Activated CD4-positive, alpha-beta T cell treated with anti-CD3 and anti-CD28 coated beads, Interleukin-2, amount 50 U/mL, for 24 hours (primary cell): ENCODE data around the gene ZNF503.

Source experiments
- DNase-seq, 2 donors: peaks; one replicate each; pipeline ENCODE4 v3.0.0-alpha.2; 2020; ENCODE audit warnings: low read depth in 1 of 2, low spot score in 1 of 2

ZNF503 gene, protein sequence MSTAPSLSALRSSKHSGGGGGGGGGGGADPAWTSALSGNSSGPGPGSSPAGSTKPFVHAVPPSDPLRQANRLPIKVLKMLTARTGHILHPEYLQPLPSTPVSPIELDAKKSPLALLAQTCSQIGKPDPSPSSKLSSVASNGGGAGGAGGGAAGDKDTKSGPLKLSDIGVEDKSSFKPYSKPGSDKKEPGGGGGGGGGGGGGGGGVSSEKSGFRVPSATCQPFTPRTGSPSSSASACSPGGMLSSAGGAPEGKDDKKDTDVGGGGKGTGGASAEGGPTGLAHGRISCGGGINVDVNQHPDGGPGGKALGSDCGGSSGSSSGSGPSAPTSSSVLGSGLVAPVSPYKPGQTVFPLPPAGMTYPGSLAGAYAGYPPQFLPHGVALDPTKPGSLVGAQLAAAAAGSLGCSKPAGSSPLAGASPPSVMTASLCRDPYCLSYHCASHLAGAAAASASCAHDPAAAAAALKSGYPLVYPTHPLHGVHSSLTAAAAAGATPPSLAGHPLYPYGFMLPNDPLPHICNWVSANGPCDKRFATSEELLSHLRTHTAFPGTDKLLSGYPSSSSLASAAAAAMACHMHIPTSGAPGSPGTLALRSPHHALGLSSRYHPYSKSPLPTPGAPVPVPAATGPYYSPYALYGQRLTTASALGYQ

DNA sequence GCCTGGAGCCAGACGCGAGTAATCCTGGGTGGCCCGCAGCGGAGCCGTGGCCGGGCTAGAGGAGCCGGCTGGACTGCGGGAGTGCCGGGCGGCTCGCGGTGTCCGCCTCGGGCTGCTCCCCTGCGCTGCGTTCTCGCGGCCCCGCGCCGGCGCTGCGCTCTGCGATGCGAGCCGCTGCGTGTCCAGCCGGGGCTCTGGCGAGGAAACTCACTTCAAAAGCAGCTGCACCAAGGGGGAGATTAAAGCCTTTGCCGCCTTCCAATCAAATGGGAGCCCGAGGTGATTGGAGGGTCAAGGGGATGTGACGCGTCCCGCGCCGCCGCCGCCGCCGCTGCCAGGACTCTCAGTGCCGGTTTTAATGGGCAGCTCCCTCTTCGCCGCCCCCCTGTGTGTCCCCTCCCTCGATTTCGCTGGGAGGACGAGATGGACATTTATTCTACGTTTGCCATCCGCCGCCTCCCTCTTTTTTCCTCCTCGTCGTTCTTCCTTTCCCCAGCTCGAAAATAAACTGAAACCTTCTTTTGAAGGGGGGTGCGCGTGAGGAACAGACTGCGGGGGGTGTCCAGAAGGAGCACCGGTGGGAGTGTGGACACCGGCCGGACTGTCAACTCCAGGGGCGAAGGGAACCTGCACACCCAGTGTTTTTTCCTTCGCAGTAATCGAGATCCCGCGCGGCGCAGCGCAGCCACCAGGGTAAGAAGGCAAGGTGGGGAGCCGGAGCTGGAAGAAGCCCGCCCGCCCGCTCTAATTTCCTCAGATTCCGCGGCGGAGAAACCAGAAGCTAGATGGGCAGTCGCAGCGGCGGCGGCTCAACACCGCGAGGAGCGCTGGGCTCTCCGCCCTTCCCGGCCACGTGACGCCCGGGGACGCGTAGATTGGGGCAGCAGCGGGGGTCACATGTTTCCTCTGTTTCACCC lies at the start of gene ZNF503:
ZNF503 (minus strand) TSS at position 196 of the 917 bp plus-strand sequence. CDS start 345 bp downstream, outside the sequence.
- no peak for DNase-seq

DNA sequence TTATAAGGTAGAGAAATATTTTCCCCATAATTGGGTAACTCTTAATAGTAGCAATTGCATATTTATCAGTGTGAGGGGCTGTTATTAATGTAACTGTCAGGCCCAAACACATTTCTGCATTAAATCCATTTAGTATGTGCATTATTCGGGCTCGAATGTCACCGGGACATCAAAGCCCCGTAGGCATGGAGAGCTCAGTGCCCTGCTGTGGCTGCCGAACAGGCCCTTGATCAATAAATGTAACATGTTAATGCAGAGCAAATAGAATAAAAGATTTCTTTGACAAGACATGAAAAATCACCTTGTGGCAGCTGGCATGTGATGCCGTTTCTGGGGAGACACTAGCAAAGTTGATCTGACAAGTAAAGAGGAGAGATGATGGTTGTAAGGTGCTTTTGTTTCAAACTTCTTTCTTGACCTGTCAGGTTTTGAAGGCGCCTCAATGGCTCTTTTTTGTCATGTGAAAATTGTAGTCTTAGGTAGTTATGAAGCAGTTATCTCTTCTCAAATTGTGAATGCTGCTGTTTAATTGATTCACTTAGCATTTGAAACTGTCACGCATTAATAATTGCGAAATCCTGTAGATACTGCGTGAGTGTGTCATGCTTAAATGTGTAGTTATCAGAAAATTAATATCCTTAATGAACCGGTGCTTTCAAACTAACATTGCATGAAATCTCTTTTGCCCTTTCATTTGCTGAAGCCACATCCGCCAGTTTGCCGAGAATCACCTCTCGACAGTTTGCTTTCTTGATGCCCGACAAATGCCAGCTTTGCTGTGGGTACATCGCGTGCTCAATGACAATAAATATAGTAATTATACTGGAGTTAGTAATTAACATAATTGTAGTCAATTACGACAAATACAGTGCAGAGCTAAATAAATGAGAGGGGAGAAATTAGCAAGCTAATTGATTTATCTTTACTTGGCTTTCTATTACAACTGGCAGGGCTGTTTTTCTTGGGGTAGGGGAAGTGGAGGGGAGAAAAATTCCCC lies 49.4 kb upstream of the ZNF503 start:
- DNase-seq = no peak

DNA sequence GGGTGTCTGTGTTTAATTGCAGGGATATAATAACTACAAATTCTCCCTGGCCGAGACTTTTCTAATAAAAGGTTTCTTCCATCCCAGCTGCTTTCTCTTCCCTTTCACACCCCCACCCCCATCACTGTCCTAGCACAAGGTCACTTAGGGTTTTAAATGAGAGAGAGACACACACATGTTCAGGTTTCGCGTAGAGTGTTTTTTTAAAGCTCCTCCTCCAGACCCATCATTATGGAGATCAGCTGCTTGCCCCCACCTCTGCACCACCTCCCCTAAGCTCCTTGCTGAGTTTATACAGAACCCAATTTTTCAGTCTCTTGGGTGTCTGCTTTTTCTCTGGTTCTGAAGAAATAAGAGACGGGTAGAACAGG lies 48.5 kb upstream of the ZNF503 start:
- DNase-seq = no peak

DNA sequence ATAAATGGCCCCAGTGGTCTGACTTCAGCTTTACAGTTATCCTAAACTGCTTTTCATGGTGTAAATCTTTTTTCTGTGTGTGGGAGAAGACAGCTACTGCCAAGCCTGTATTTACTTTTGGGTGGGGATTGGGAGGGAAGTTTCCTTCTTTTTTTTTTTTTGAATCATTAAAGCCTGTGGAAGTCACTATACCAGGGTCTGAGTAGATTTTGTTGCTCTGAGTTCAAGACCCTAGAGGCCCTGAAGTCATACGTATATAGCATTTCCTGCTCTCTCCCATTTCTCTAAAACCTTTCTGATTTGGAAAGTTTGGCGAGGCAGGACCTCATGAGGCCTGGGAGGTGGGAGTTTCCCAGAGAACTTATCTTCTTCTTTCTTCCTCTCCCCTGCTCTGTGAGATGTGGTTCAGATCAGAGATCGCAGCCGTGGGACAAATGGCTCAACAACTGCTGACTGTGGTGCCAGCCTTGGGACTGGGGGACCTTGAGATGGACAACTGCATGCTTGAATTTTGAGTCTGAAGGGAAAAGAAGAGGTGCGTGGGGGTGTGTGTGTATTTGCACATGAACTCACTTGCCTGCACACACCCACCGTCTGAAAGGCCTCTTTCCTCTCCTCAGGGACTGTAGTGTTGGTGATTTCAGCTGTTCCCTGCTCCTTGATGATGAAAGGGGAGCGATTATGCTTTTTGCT lies 48.0 kb upstream of the ZNF503 start:
- DNase-seq = no peak

DNA sequence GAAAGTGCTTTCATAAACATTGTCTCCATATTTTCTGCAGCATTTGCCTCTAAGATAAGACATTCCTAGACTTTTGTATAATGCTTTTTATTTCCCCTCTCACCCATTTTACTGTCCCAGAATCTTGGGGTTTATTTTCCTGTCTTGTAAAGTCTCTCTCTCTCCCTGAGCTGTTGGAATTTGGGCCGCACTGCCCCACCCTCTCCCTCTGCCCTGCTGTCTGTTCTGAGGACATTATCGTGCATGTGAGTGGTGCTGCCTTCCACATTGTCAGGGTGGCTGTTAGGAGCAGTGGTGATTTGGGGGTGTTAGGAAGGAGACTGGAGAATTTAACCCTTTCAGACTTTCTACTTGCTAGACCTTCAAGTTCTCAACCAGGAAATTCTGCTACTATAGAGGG lies 46.6 kb upstream of the ZNF503 start:
- DNase-seq = no peak

DNA sequence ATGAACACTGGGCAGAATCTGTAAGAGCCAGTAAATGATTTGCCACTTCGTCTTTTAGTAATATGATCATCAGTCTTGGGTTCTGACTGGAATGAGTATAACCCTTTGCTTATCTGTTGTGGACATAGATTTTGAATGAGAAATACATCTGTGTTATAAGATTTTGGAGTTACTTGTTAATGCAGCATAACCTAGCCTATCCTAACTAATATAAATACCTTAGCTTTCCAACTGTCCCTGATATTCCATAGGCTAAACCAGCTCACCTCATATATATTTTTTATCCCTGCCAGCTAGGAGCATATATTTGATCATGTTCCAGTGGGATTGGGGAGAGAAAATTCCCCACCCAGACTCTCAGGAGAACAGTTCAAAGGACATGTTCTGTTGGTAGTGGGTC lies 44.9 kb upstream of the ZNF503 start:
- DNase-seq = no peak

DNA sequence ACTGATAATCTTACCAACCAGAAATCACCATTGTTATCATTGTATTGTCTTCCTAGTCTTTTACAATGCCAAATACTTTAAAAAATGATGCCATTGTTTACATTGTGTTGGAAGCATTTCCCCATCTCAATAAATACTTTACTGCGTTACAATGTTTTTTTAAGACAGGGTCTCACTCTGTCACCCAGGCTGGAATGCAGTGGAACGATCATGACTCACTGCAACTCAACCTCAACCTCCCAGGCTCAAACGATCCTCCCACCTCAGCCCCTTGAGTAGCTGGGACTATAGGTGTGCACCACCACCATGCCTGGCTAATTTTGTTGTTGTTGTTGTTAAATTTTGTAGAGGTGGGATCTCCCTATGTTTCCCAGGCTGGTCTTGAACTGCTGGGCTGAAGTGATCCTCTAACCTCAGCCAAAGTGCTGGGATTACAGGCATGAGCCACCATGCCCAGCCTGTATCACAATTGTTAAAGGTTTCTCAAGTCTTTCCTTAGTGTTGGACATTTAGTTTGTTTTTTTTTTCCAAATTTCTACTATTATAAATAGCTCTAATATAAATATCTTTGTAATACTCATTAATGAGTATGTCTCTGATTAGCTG lies 43.3 kb upstream of the ZNF503 start:
- no peak for DNase-seq

DNA sequence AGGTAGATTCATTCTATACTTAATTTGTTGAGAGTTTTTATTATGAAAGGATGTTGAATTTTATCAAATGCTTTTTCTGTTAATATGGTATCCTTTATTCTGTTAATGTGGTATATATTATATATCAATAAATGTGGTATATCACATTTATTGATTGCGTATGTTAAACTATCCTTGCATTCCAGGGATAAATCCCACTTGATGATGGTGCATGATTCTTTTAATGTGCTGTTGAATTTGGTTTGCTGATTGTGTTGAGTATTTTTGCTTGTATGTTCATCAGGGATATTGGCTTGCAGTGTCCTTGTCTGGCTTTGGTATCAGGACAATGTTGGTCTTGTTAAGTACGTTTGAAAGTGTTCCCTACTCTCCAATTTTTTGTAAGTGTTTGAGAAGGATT lies 41.8 kb upstream of the ZNF503 start:
- DNase-seq = no peak

DNA sequence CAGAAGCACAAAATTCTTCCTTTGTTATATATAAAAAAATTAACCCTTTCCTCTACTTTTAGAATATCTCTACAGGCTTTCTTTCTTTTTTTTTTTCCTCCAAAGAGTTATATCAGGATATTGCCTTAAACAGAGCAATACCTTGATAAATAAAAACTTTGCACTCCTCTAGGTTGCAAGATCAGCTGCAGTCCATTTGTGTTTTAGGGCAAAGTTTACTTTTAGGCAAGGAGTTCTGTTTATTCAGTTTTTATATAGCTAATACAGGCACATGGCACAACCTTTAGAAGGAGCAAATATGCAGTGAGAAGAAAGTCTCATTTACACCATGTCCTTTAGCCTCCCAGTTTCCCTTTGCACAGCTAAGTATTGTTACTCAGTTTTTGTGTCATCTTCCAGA lies 40.1 kb upstream of the ZNF503 start:
- DNase-seq = no peak

DNA sequence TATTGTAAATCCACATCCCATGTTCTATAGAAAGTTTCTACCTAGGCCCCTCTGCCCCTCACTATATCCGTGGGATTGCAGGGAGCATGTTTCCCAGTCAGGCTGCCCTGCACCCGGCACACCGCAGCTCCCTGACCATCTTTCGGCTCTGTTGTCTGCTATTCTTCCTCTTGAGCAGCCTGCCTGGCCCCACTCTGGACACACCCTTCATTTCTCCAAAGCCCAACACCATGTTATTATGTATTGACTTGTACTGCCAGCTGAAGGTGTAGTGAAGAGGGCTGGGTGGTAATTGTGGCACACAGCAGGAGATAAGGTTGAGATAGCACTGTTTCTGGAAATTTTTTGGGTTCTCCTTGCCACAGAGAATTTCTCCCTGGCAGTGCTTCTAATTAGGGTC lies 39.6 kb upstream of the ZNF503 start:
- no peak for DNase-seq

DNA sequence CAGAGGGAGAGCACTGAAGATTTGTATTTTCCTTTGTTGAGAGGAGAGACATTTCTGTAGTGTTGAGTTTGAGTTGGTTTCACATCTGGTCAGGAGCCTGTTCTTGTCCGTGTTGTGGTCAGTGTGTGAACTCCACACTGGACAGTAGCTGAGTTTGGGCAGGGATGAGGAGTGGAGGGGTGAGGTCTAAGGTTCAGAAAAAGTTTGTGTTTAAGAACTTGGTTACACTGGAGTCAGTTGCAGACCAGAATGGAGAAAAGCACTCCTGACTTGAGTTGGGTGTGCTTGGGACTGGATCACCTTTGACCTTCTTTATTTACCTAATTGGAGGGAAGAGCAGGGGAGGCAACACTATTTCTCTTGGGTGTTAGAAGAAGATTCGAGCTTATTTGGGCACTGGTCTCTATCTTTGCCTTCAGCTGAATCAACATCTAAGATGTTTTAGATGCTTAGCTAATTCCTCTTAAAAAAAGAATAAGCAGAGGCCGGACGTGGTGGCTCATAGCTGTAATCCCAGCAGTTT lies 38.8 kb upstream of the ZNF503 start:
- DNase-seq = no peak

DNA sequence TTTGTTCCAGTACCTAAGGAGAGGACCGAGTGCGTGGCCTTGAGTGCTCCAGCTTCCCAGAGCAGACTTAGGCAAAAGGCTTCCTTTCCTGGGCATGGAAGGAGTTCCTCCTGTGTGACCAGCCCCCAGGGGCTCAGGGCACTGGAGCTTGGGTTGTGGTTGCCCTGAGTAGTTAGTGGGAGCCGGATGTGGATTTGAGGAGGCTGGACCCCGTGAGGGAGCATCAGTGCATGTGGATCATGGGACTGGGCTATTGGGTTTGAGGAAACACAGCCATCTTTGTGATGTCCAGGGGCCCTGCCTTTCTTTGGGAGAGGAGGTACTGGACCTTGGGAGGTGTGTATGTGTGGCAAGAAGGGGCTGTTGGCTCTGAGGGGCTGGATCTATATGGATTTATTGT lies 38.2 kb upstream of the ZNF503 start:
- no peak for DNase-seq

DNA sequence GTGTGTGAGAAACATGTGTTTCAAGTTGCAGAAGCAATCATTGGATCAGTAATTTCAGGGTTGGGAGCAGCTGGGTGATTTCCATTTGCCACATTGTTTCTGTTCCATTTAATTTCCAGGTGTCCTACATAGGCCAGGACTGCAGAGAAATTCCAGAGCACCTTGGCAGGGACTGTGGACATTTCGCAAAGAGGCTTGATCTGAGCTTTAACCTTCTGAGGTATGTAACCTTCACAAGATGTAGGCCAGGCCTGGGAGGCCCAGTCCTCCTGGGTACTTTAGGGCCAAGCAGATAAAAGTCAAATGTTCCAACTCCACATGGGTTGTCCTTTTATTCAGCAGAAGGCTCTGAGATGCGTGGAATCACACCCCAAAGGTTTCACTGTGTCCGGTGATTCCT lies 36.7 kb upstream of the ZNF503 start:
- no peak for DNase-seq

DNA sequence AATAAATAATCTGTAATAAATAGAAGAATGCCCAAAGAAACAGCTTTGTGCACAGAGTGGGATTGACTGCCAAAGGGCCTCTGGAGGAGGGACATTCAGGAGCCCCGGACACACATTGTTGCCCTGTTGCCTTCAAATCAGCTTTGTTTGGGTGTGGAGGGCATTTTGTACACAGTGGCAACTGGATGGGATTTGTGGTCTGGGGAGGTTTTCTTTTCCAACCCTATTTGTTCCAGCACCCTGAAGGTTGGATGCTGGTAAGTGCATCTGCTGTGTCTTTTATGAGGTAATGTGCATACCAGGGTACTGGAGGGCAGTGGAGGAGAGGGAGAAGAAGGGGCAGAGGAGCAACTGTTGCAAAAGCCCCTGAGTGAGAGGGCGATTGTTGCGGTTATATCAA lies 36.1 kb upstream of the ZNF503 start:
- no peak for DNase-seq

DNA sequence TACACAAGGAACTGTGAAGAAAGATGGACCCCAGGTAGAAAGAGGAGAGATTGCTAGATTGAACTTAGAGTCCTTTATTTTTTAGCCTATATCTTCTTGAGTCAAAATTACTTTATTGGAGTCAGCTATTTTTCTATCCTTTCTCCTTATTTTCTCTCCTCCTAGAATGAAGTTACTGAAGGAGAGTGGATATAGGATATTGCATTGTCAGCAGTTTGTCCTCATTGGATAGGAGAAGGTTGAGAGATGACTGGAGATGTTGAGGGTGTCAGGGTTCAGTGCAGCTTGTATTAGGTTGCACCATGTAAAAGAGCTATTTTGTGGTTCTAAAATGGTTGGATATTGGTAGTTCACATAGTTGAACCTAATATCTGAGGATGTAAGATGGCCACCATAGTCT lies 35.3 kb upstream of the ZNF503 start:
- no peak for DNase-seq

DNA sequence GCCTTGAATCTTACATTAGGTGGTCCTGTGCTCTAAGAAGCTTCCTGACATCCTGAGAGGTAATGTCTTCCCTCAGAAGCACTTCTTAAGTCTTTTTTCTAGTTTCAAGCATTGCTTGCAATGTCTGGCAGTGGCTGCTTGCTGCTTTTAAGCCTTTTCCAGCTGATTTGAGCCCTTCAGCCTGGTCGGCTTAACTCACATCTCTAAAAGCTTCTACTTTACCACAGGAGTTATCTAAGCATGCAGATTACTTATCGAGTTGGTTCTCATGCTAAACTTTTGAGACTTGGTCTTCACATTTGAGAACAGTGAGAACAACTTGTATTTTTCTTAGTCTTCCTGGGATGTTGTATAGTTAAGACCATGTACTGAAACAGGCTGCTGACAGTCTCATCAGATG lies 33.7 kb upstream of the ZNF503 start:
- no peak for DNase-seq

DNA sequence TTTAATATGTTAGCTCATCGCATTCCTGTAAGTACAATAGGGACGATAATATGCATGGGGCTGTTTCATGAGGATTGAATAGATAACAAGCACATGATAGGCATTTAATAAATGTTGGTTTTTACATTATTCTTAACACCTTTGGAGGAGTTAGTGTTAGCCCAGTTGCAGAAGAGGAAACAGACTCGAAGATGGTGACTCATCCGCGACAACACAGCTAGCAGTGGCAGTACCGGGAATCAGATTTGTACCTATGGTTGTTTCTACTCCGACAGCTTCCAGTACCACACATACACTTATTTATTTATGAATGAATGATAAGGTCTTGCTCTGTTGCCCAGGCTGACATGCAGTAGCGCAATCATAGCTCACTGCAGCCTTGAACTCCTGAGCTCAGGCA lies 32.7 kb upstream of the ZNF503 start:
- DNase-seq = no peak

DNA sequence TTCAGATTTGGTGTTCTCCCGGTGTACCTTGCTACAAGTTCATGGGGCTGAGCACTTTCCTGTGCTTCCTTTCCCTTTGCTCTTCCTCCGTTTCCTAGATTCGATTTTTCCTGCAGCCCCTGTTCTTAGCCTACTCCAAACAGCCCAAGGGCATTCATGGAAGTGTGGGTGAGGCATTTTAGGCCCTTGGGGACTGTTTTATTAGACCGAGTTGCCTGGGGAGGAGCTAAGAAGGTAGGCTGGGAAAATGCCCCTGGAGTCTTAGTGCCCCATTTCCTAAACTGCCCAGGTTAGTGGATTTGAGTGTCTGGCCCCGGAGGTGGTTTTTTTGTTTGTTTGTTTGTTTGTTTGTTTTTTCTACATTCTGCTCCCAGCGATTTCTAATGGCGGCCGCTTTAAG lies 31.7 kb upstream of the ZNF503 start:
- DNase-seq = no peak

DNA sequence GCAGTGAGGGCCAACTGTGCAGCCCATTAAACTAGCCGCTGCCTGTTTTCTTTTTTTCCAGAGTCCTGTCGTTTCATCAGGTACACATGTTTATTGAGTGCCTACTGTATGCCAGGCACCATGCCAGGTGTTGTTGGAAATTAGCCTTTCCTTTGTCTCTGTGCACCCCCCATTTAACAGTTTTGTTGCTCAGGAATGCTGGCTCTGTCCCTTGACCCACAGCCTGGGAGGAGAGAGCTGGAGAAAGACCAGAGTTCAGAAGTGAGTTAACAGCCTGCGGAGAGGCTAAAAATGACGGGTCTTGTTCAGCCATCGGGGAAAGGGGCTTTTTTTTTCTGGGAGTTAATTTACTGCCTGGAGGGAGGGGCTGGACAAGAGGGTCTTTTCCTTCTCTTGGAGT lies 31.2 kb upstream of the ZNF503 start:
- no peak for DNase-seq
